ENCODE results near the gene ANKS1B. TPM values are rescaled to one million over a fixed set of nuclear protein-coding genes. Genes with fewer than 3 reads are reported as not detected.
"Not testable (repeated sequence)": the region's sequence is repeated elsewhere in the genome, so short reads cannot be mapped to it uniquely, and the experiment has no call there.

ANKS1B gene
- total and polyA plus RNA-seq, 2 of the 4 experiments (the other 2 are of a cell fraction) = 0.17 to 0.18 TPM

GRCh38 chr12:98968896-98969295 is 1015.8 kb downstream of the ANKS1B start:
- no TSS peak for BruUV-seq (replicated peaks)
- H4K91ac ChIP-seq (ENCODE audit: insufficient read depth, low read depth, low read length) = no peak overlapping the region
- no peak overlapping the region for H3K14ac ChIP-seq (replicated peaks; ENCODE audit: low read depth, low read length)
- DNase-seq = no peak
- no peak overlapping the region for H3K18ac ChIP-seq (ENCODE audit: low read depth, low read length)
- H4K5ac ChIP-seq (ENCODE audit: low read depth, low read length) = no peak overlapping the region
- no peaks in the 10 kb centered on the region for H3K9me1 ChIP-seq (ENCODE audit: insufficient read depth, low read length)
- no CpG with 5 or more reads among the region's 2 CpGs for WGBS, 2 experiments (ENCODE audit: extremely low coverage in 2 of 2, insufficient read length in 1 of 2)
- no peaks in the 10 kb centered on the region for H3K36me3 ChIP-seq (ENCODE audit: control insufficient read depth, insufficient read depth, low read length)
- no peak for TF ChIP-seq BHLHE40 (IDR thresholded peaks at IDR 0.05; ENCODE audit: low read depth, low read length)
- no peak for TF ChIP-seq RFX5 (IDR thresholded peaks at IDR 0.05; ENCODE audit: low read depth, low read length)
- no peak for TF ChIP-seq NFE2L2 (IDR thresholded peaks at IDR 0.05; ENCODE audit: low read depth, low read length)
- TF ChIP-seq RAD21 (IDR thresholded peaks at IDR 0.05; ENCODE audit: low read length) = no peak
- H2BK120ac ChIP-seq (ENCODE audit: low read depth, low read length) = no peak overlapping the region
- H3K79me1 ChIP-seq (ENCODE audit: low read depth in 1 of 2, low read length in 2 of 2) = no peaks in the 10 kb centered on the region
- H3K27me3 ChIP-seq (ENCODE audit: control insufficient read depth, insufficient read depth, low read length) = no peaks in the 10 kb centered on the region
- no peaks in the 10 kb centered on the region for H3K4me1 ChIP-seq (ENCODE audit: control insufficient read depth, insufficient read depth, low read length)
- intact Hi-C loops (cut with micrococcal nuclease) (no loop called here), in situ Hi-C loops (cut with MboI; ENCODE audit: low sequenced_read_pairs) (no loop called here), dilution Hi-C loops (cut with HindIII; ENCODE audit: low sequenced_read_pairs, unreplicated experiment) (no loop called here)
- ChIA-PET CTCF (interaction anchor here (0.9 kb wide), 1 partner anchor 30 kb away, joined by 3 read pairs; no protein-coding TSS in a partner anchor), POLR2A (ENCODE audit: unreplicated experiment) (no interaction called here)
- H3K23ac ChIP-seq (ENCODE audit: low read depth, low read length) = no peak overlapping the region
- no peak overlapping the region for H3K9ac ChIP-seq (ENCODE audit: low read depth, low read length)
- no peak overlapping the region for H3K4me3 ChIP-seq (ENCODE audit: insufficient read depth, low read depth, low read length)
- no peak overlapping the region for H3K4ac ChIP-seq (ENCODE audit: low read depth, low read length)
- H2BK5ac ChIP-seq (ENCODE audit: low read depth, low read length, poor library complexity, severe bottlenecking) = no peak overlapping the region
- H2AK9ac ChIP-seq (replicated peaks; ENCODE audit: low read depth, low read length, poor library complexity) = no peak overlapping the region
- H2BK15ac ChIP-seq (ENCODE audit: low read depth, low read length) = no peak overlapping the region
- H4K8ac ChIP-seq (ENCODE audit: low read depth in 2 of 2, low read length in 2 of 2) = no peak overlapping the region
- H4K20me1 ChIP-seq (ENCODE audit: insufficient read depth, low read length) = no peaks in the 10 kb centered on the region
- H3K9me3 ChIP-seq (ENCODE audit: control insufficient read depth, insufficient read depth, low read length) = no peaks in the 10 kb centered on the region
- no peak for ATAC-seq (ENCODE audit: low read depth)
- H3K4me2 ChIP-seq (ENCODE audit: low read depth, low read length) = no peak overlapping the region
- no peak overlapping the region for H3K56ac ChIP-seq (ENCODE audit: extremely low read depth, insufficient read depth, low read length)
- no peak overlapping the region for H2AFZ ChIP-seq (replicated peaks; ENCODE audit: low read length, poor library complexity)
- H2BK20ac ChIP-seq (ENCODE audit: low read depth, low read length) = no peak overlapping the region
- no peak overlapping the region for H2AK5ac ChIP-seq (ENCODE audit: low read depth, low read length)
- no peak overlapping the region for H3K27ac ChIP-seq (ENCODE audit: insufficient read depth, low read length)

GRCh38 chr12:98957135-98957534 is 1027.6 kb downstream of the ANKS1B start:
- WGBS, 2 experiments (ENCODE audit: extremely low coverage in 2 of 2, insufficient read length in 1 of 2) = no CpG with 5 or more reads among the region's 5 CpGs
- H2BK15ac ChIP-seq (ENCODE audit: low read depth, low read length); H3K9me3 ChIP-seq (ENCODE audit: control insufficient read depth, insufficient read depth, low read length); H3K79me1 ChIP-seq (ENCODE audit: low read depth in 1 of 2, low read length in 2 of 2); BruUV-seq (replicated peaks); H2AFZ ChIP-seq (replicated peaks; ENCODE audit: low read length, poor library complexity); CTCF ChIA-PET; H2AK9ac ChIP-seq (replicated peaks; ENCODE audit: low read depth, low read length, poor library complexity); H2AK5ac ChIP-seq (ENCODE audit: low read depth, low read length); H4K91ac ChIP-seq (ENCODE audit: insufficient read depth, low read depth, low read length); H4K5ac ChIP-seq (ENCODE audit: low read depth, low read length); H3K27me3 ChIP-seq (ENCODE audit: control insufficient read depth, insufficient read depth, low read length); H3K4me3 ChIP-seq (ENCODE audit: insufficient read depth, low read depth, low read length); H3K23ac ChIP-seq (ENCODE audit: low read depth, low read length); H3K27ac ChIP-seq (ENCODE audit: insufficient read depth, low read length); H2BK120ac ChIP-seq (ENCODE audit: low read depth, low read length); dilution Hi-C loops (cut with HindIII; ENCODE audit: low sequenced_read_pairs, unreplicated experiment); H3K14ac ChIP-seq (replicated peaks; ENCODE audit: low read depth, low read length); H3K9me1 ChIP-seq (ENCODE audit: insufficient read depth, low read length); intact Hi-C loops (cut with micrococcal nuclease); ATAC-seq (ENCODE audit: low read depth); in situ Hi-C loops (cut with MboI; ENCODE audit: low sequenced_read_pairs); POLR2A ChIA-PET (ENCODE audit: unreplicated experiment); DNase-seq; H4K20me1 ChIP-seq (ENCODE audit: insufficient read depth, low read length); H3K4ac ChIP-seq (ENCODE audit: low read depth, low read length); H2BK5ac ChIP-seq (ENCODE audit: low read depth, low read length, poor library complexity, severe bottlenecking); H3K18ac ChIP-seq (ENCODE audit: low read depth, low read length); H4K8ac ChIP-seq (ENCODE audit: low read depth in 2 of 2, low read length in 2 of 2); H3K56ac ChIP-seq (ENCODE audit: extremely low read depth, insufficient read depth, low read length); H3K9ac ChIP-seq (ENCODE audit: low read depth, low read length); H2BK20ac ChIP-seq (ENCODE audit: low read depth, low read length); H3K4me2 ChIP-seq (ENCODE audit: low read depth, low read length); H3K4me1 ChIP-seq (ENCODE audit: control insufficient read depth, insufficient read depth, low read length); H3K36me3 ChIP-seq (ENCODE audit: control insufficient read depth, insufficient read depth, low read length): not testable (repeated sequence)

Measured in IMR-90 (cell line).